GM23338 (cell line): ENCODE data around the gene JUNB. TPM values are rescaled to one million over a fixed set of nuclear protein-coding genes. Genes with fewer than 3 reads are reported as not detected.

ENCODE experiments used
- ATAC-seq: fragments of 200-7000 bp; cut with Tn5 transposase; 3 replicates; pipeline ENCODE4 v1.9.1; 2020
- DNase-seq: peaks from one replicate; pipeline ENCODE4 v3.0.0-alpha.2; 2015; ENCODE audit warnings: low spot score
- H2AFZ ChIP-seq: fragments of 200-600 bp; sonication (generic); 2 replicates; pipeline ENCODE4 v1.8.0; 2016; ENCODE audit warnings: antibody characterized with exemption, mild to moderate bottlenecking, moderate library complexity
- H3F3A ChIP-seq: fragments of 200-600 bp; sonication (generic); replicated peaks from 2 replicates; pipeline ENCODE4 v1.8.0; 2017; ENCODE audit warnings: antibody characterized with exemption, mixed run types, low read depth
- H3K27ac ChIP-seq: fragments of 200-600 bp; sonication (generic); 2 replicates; pipeline ENCODE4 v1.6.1; 2016; ENCODE audit warnings: low read depth
- H3K27me3 ChIP-seq: fragments of 200-600 bp; sonication (generic); 2 replicates; pipeline ENCODE4 v1.8.0; 2016; ENCODE audit warnings: mild to moderate bottlenecking, mixed run types, moderate library complexity; ENCODE audit not compliant: insufficient read depth
- H3K36me3 ChIP-seq: fragments of 200-600 bp; sonication (generic); 2 replicates; pipeline ENCODE4 v1.8.0; 2016; ENCODE audit warnings: mild to moderate bottlenecking; ENCODE audit not compliant: insufficient read depth
- H3K4me1 ChIP-seq: fragments of 200-600 bp; sonication (generic); 2 replicates; pipeline ENCODE4 v1.8.0; 2016; ENCODE audit warnings: mild to moderate bottlenecking, moderate library complexity; ENCODE audit not compliant: insufficient read depth
- H3K4me2 ChIP-seq: fragments of 200-600 bp; sonication (generic); 2 replicates; pipeline ENCODE4 v1.7.1; 2017; ENCODE audit warnings: mixed run types
- H3K4me3 ChIP-seq: fragments of 200-600 bp; sonication (generic); 2 replicates; pipeline ENCODE4 v1.6.1; 2016; ENCODE audit warnings: mixed run types
- H3K79me2 ChIP-seq: fragments of 200-600 bp; sonication (generic); replicated peaks from 2 replicates; pipeline ENCODE4 v1.8.0; 2017; ENCODE audit warnings: mild to moderate bottlenecking; ENCODE audit not compliant: insufficient read depth
- H3K9me2 ChIP-seq: fragments of 200-600 bp; sonication (generic); 2 replicates; pipeline ENCODE4 v1.8.0; 2017; ENCODE audit not compliant: insufficient read depth
- H4K20me1 ChIP-seq: fragments of 200-600 bp; sonication (generic); replicated peaks from 2 replicates; pipeline ENCODE4 v1.8.0; 2017; ENCODE audit warnings: mild to moderate bottlenecking; ENCODE audit not compliant: insufficient read depth
- H3K27ac Mint-ChIP-seq: 2 replicates; pipeline ENCODE4 v1.8.0; 2020; ENCODE audit warnings: inconsistent platforms, mild to moderate bottlenecking, moderate library complexity, mixed read lengths
- H3K27me3 Mint-ChIP-seq: 3 replicates; pipeline ENCODE4 v1.8.0; 2022; ENCODE audit warnings: low read depth, mild to moderate bottlenecking, moderate library complexity, mixed read lengths, inconsistent platforms; ENCODE audit not compliant: insufficient read depth, poor library complexity
- H3K36me3 Mint-ChIP-seq: 3 replicates; pipeline ENCODE4 v1.8.0; 2021; ENCODE audit warnings: low read depth, mild to moderate bottlenecking, inconsistent platforms, moderate library complexity, mixed read lengths
- H3K4me1 Mint-ChIP-seq: 3 replicates; pipeline ENCODE4 v1.8.0; 2020; ENCODE audit warnings: mild to moderate bottlenecking, inconsistent platforms, mixed read lengths
- H3K4me3 Mint-ChIP-seq: 3 replicates; pipeline ENCODE4 v1.8.0; 2021; ENCODE audit warnings: moderate library complexity, mild to moderate bottlenecking, inconsistent platforms, mixed read lengths
- H3K9me3 Mint-ChIP-seq: 3 replicates; pipeline ENCODE4 v1.8.0; 2020; ENCODE audit warnings: moderate library complexity, mild to moderate bottlenecking, inconsistent platforms, mixed read lengths
- CREB1 ChIP-seq: fragments of 250-450 bp; sonication (Bioruptor Pico); IDR thresholded peaks from 2 replicates; pipeline ENCODE4 v1.5.0; 2020; ENCODE audit warnings: low read depth, mild to moderate bottlenecking, moderate library complexity
- ETS1 ChIP-seq: IDR thresholded peaks from 2 replicates; pipeline ENCODE4 v1.6.1; 2016; ENCODE audit warnings: antibody characterized with exemption
- EZH2 ChIP-seq: fragments of 200-600 bp; sonication (generic); IDR thresholded peaks from one replicate; pipeline ENCODE4 v1.8.0; 2017; ENCODE audit warnings: antibody characterized with exemption, mild to moderate bottlenecking, low read depth; ENCODE audit not compliant: unreplicated experiment
- EZH2phosphoT487 ChIP-seq: fragments of 200-600 bp; sonication (generic); IDR thresholded peaks from one replicate; pipeline ENCODE4 v1.8.1; 2018; ENCODE audit warnings: antibody characterized with exemption; ENCODE audit not compliant: unreplicated experiment
- JUNB ChIP-seq: IDR thresholded peaks from one replicate; pipeline ENCODE4 v1.6.1; 2016; ENCODE audit warnings: antibody characterized with exemption; ENCODE audit not compliant: unreplicated experiment
- NANOG ChIP-seq: IDR thresholded peaks from 2 replicates; pipeline ENCODE4 v1.6.1; 2016; ENCODE audit warnings: antibody characterized with exemption, borderline replicate concordance
- POLR2AphosphoS5 ChIP-seq: IDR thresholded peaks from 2 replicates; pipeline ENCODE4 v1.6.1; 2016; ENCODE audit warnings: antibody characterized with exemption, low read depth
- STAT1 ChIP-seq: IDR thresholded peaks from one replicate; pipeline ENCODE4 v1.6.1; 2016; ENCODE audit warnings: antibody characterized with exemption; ENCODE audit not compliant: unreplicated experiment
- ZNF114 ChIP-seq: fragments of 250-450 bp; sonication (Bioruptor Pico); IDR thresholded peaks from 2 replicates; pipeline ENCODE4 v1.5.0; 2020; ENCODE audit warnings: mild to moderate bottlenecking, moderate library complexity
- ZNF331 ChIP-seq: fragments of 250-450 bp; sonication (Bioruptor Pico); IDR thresholded peaks from 2 replicates; pipeline ENCODE4 v1.5.0; 2020; ENCODE audit warnings: low read depth, mild to moderate bottlenecking, moderate library complexity
- ZNF462 ChIP-seq: fragments of 250-450 bp; sonication (Bioruptor Pico); IDR thresholded peaks from 2 replicates; pipeline ENCODE4 v1.5.0; 2020; ENCODE audit warnings: mild to moderate bottlenecking, moderate library complexity
- polyA plus RNA-seq: library from polyadenylated mRNA; unstranded; fragments of >200 nt; fragmentation: Nextera tagmentation; extraction: Ambion mirVana; gene quantifications from 2 replicates; pipeline ENCODE4 v1.2.1, GENCODE V29; 2016
- total RNA-seq: library from RNA; depleted of rRNA; stranded (reverse); fragments of >200 nt; shearing (Covaris generic); gene quantifications from 2 replicates; pipeline ENCODE4 v1.2.3, GENCODE V29; 2014
- TF ChIP-seq, protein P1 (sequence below): IDR thresholded peaks from one replicate; pipeline ENCODE4 v1.6.1; 2018; ENCODE audit warnings: antibody characterized with exemption; ENCODE audit not compliant: unreplicated experiment
- TF ChIP-seq, protein P2 (sequence below), 2 experiments: fragments of 200-600 bp in 1 of 2; sonication (generic) in 1 of 2; conservative IDR thresholded peaks; 2 replicates each; pipeline versions ENCODE4 v1.5.1 to v1.6.1; 2016 to 2017; ENCODE audit warnings: antibody characterized with exemption in 2 of 2, low read depth in 2 of 2, mild to moderate bottlenecking in 2 of 2, moderate library complexity in 1 of 2

JUNB gene
- total and polyA plus RNA-seq, 2 experiments from 2014 or later = 7.7 to 20.2 TPM

- Histone ChIP-seq H3K4me1 (peaks cover 9% of the 10 kb centered on the region; the same call in 1 of the 2 replicates), H3K27ac (no peak overlapping the region), H3K36me3 (0 out of 2 replicates have a peak, but pooled peaks cover 9% of the 10 kb centered on the region), H3K9me2 (no peaks in the 10 kb centered on the region), H3K4me2 (no peak overlapping the region), H3K4me3 (no peak overlapping the region), H3K27me3 (no peaks in the 10 kb centered on the region), H4K20me1 (no peaks in the 10 kb centered on the region; the same call in 1 of the 2 replicates), H2AFZ (no peak overlapping the region), H3K79me2 (0 out of 2 replicates have a peak, but pooled peaks cover 3% of the 10 kb centered on the region), H3F3A (peaks cover 27% of the 10 kb centered on the region)
- ATAC-seq (no peak), DNase-seq (no peak)
- Mint-ChIP-seq H3K36me3 (peaks cover 55% of the 10 kb centered on the region), H3K4me1 (peaks cover 15% of the 10 kb centered on the region), H3K4me3 (no peak overlapping the region), H3K27me3 (peaks cover 28% of the 10 kb centered on the region), H3K27ac (no peak overlapping the region), H3K9me3 (peaks cover 3% of the 10 kb centered on the region; the same call in 2 of the 3 replicates)
- TF ChIP-seq, protein P1, sequence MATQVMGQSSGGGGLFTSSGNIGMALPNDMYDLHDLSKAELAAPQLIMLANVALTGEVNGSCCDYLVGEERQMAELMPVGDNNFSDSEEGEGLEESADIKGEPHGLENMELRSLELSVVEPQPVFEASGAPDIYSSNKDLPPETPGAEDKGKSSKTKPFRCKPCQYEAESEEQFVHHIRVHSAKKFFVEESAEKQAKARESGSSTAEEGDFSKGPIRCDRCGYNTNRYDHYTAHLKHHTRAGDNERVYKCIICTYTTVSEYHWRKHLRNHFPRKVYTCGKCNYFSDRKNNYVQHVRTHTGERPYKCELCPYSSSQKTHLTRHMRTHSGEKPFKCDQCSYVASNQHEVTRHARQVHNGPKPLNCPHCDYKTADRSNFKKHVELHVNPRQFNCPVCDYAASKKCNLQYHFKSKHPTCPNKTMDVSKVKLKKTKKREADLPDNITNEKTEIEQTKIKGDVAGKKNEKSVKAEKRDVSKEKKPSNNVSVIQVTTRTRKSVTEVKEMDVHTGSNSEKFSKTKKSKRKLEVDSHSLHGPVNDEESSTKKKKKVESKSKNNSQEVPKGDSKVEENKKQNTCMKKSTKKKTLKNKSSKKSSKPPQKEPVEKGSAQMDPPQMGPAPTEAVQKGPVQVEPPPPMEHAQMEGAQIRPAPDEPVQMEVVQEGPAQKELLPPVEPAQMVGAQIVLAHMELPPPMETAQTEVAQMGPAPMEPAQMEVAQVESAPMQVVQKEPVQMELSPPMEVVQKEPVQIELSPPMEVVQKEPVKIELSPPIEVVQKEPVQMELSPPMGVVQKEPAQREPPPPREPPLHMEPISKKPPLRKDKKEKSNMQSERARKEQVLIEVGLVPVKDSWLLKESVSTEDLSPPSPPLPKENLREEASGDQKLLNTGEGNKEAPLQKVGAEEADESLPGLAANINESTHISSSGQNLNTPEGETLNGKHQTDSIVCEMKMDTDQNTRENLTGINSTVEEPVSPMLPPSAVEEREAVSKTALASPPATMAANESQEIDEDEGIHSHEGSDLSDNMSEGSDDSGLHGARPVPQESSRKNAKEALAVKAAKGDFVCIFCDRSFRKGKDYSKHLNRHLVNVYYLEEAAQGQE = no peak
- no peak for TF ChIP-seq CREB1 (CRISPR knock-in tag)
- TF ChIP-seq EZH2 = no peak
- no peak for TF ChIP-seq ZNF462 (CRISPR knock-in tag)
- no peak for TF ChIP-seq STAT1
- TF ChIP-seq ZNF331 (CRISPR knock-in tag) = no peak
- TF ChIP-seq NANOG = no peak
- no peak for TF ChIP-seq ZNF114
- TF ChIP-seq JUNB = no peak
- no peak for TF ChIP-seq ETS1
- TF ChIP-seq POLR2AphosphoS5 = no peak
- TF ChIP-seq, protein P2, sequence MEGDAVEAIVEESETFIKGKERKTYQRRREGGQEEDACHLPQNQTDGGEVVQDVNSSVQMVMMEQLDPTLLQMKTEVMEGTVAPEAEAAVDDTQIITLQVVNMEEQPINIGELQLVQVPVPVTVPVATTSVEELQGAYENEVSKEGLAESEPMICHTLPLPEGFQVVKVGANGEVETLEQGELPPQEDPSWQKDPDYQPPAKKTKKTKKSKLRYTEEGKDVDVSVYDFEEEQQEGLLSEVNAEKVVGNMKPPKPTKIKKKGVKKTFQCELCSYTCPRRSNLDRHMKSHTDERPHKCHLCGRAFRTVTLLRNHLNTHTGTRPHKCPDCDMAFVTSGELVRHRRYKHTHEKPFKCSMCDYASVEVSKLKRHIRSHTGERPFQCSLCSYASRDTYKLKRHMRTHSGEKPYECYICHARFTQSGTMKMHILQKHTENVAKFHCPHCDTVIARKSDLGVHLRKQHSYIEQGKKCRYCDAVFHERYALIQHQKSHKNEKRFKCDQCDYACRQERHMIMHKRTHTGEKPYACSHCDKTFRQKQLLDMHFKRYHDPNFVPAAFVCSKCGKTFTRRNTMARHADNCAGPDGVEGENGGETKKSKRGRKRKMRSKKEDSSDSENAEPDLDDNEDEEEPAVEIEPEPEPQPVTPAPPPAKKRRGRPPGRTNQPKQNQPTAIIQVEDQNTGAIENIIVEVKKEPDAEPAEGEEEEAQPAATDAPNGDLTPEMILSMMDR (conservative IDR thresholded peaks at IDR 0.05; ENCODE audit: low read depth in 2 of 2) = no peak
- TF ChIP-seq EZH2phosphoT487 = no peak
Observed at GRCh38 chr19:12767666-12768065, 23.6 kb upstream of the JUNB start.
